Measurements from ENCODE around the gene CDKN1C.
A peak's percentile ranks its signal among the peaks of the same experiment; 100 is the strongest.

CDKN1C gene

GRCh38 chr11:2885678-2886081, at the start of gene CDKN1C:
TSS of gene CDKN1C (minus strand) at chr11:2885775. CDS start at chr11:2885456, 319 bp downstream.
- peak; percentile 79 for DNase-seq (ENCODE audit: low spot score)

GRCh38 chr11:2934611-2935239, 49.1 kb upstream of the CDKN1C start:
- no peak for DNase-seq (ENCODE audit: low spot score)

- DNase-seq (ENCODE audit: low spot score), result no peak
These were observed 48.5 kb upstream of the CDKN1C start for GRCh38 chr11:2934021-2934550.

GRCh38 chr11:2933375-2934020, 47.9 kb upstream of the CDKN1C start:
- DNase-seq (ENCODE audit: low spot score), result peak; percentile 46

- DNase-seq (ENCODE audit: low spot score), result no peak
These were observed 47.3 kb upstream of the CDKN1C start for GRCh38 chr11:2932850-2933251.

- DNase-seq (ENCODE audit: low spot score), result no peak
These were observed 46.5 kb upstream of the CDKN1C start for GRCh38 chr11:2931771-2932738.

- DNase-seq (ENCODE audit: low spot score), result no peak
These were observed 45.8 kb upstream of the CDKN1C start for GRCh38 chr11:2931420-2931746.

- peak; percentile 61 for DNase-seq (ENCODE audit: low spot score)
These were observed 45.3 kb upstream of the CDKN1C start for GRCh38 chr11:2930704-2931419.

- DNase-seq (ENCODE audit: low spot score), result peak; percentile 62
These were observed 44.6 kb upstream of the CDKN1C start for GRCh38 chr11:2929950-2930703.

- no peak for DNase-seq (ENCODE audit: low spot score)
These were observed 44.0 kb upstream of the CDKN1C start for GRCh38 chr11:2929531-2929949.

GRCh38 chr11:2928605-2929530, 43.3 kb upstream of the CDKN1C start, which contains the start of gene PHLDA2:
TSS of gene PHLDA2 (minus strand) at chr11:2929420. CDS start at chr11:2929364, 56 bp downstream.
- DNase-seq (ENCODE audit: low spot score), result no peak

GRCh38 chr11:2927851-2928604, 42.5 kb upstream of the CDKN1C start:
- DNase-seq (ENCODE audit: low spot score), result no peak

GRCh38 chr11:2927121-2927800, 41.7 kb upstream of the CDKN1C start:
- no peak for DNase-seq (ENCODE audit: low spot score)

- no peak for DNase-seq (ENCODE audit: low spot score)
These were observed 41.1 kb upstream of the CDKN1C start for GRCh38 chr11:2926611-2927051.

GRCh38 chr11:2924821-2925675, 39.5 kb upstream of the CDKN1C start:
- no peak for DNase-seq (ENCODE audit: low spot score)

- DNase-seq (ENCODE audit: low spot score), result no peak
These were observed 38.8 kb upstream of the CDKN1C start for GRCh38 chr11:2924381-2924780.

Data from NAMALWA (cell line).